Measurements from ENCODE around the gene NF1.

DNA sequence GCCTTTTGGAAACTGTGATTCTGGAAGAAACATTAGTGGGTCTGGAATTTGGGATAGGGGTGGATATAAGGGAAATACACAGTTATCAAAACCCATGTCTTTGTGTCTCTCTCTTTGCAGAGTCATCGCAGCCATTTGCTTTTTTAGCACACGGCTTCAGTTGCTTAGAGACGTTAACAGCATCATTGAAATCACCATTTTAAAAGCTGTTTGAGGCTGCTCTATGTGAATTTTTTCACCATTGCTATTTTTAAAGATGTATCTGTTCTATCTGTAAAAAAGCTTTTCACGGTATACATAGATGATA is 155.0 kb downstream of the NF1 start:
- TF ChIP-seq CTCF (IDR thresholded peaks at IDR 0.05) (no peak), POLR2AphosphoS5 (IDR thresholded peaks at IDR 0.05; ENCODE audit: insufficient read depth in 1 of 2, low read depth in 1 of 2) (no peak), POLR2A (IDR thresholded peaks at IDR 0.05) (no peak)
